A549 (cell line): ENCODE results near the gene TFCP2L1. TPM values are rescaled to one million over a fixed set of nuclear protein-coding genes. Genes with fewer than 3 reads are reported as not detected.
"Not testable (repeated sequence)": the region's sequence is repeated elsewhere in the genome, so short reads cannot be mapped to it uniquely, and the experiment has no call there.

Experiments
- ATAC-seq, 2 experiments: fragments of 200-7000 bp in 1 of 2; fragments of >200 bp in 1 of 2; cut with Nextera tagmentation in 1 of 2; cut with Tn5 transposase in 1 of 2; 3 replicates each; pipeline versions ENCODE4 v1.8.0 to v1.9.1; 2018 to 2020; ENCODE audit warnings: mild to moderate bottlenecking in 1 of 2, moderate library complexity in 1 of 2
- CTCF ChIA-PET: fragments of 300-600 bp; sonication (Branson Sonifier 250); formaldehyde crosslinking; extraction: SDS; loops from one replicate; lab custom pipeline; 2021; ENCODE audit warnings: antibody characterized with exemption, inconsistent platforms; lab: Yijun Ruan, JAX
- POLR2A ChIA-PET: fragments of 350-600 bp; formaldehyde crosslinking; extraction: SDS; loops from one replicate; lab custom pipeline; 2021; ENCODE audit warnings: antibody characterized with exemption, inconsistent platforms; lab: Yijun Ruan, JAX
- DNase-seq, 2 experiments: peaks; one replicate each; pipeline versions ENCODE4 v3.0.0 to v3.0.0-alpha.2; 2011 to 2016; ENCODE audit warnings: low read depth in 1 of 2, low spot score in 1 of 2
- FAIRE-seq: peaks from 2 replicates; lab custom pipeline; 2011; peaks lifted over from hg19 to GRCh38; lab: Jason Lieb, UNC
- H3K27ac ChIP-seq, 2 experiments: fragments of >200 bp; sonication (Bioruptor Twin); formaldehyde crosslinking; 3 replicates each; pipeline ENCODE4 v1.5.1; 2016 to 2017
- H3K4me1 ChIP-seq: fragments of >200 bp; sonication (Bioruptor Twin); formaldehyde crosslinking; 3 replicates; pipeline ENCODE4 v1.6.1; 2016
- H3K4me2 ChIP-seq: fragments of >200 bp; sonication (Bioruptor Twin); formaldehyde crosslinking; 3 replicates; pipeline ENCODE4 v1.6.1; 2016
- H3K4me3 ChIP-seq: fragments of >200 bp; sonication (Bioruptor Twin); formaldehyde crosslinking; 3 replicates; pipeline ENCODE4 v1.5.1; 2016
- H3K9me3 ChIP-seq: fragments of >200 bp; sonication (Bioruptor Twin); formaldehyde crosslinking; 3 replicates; pipeline ENCODE4 v1.6.1; 2016
- BHLHE40 ChIP-seq: IDR thresholded peaks from 2 replicates; pipeline ENCODE4 v1.6.1; 2012; ENCODE audit warnings: low read depth, low read length, inconsistent platforms
- CBX2 ChIP-seq: fragments of 200-600 bp; sonication (generic); IDR thresholded peaks from 2 replicates; pipeline ENCODE4 v1.6.1; 2016; ENCODE audit warnings: low read depth, mild to moderate bottlenecking, borderline replicate concordance
- CEBPB ChIP-seq, 2 experiments: fragments of >200 bp in 1 of 2; sonication (Bioruptor Twin) in 1 of 2; formaldehyde crosslinking in 1 of 2; IDR thresholded peaks; 2 replicates each; pipeline ENCODE4 v1.6.1; 2012 to 2016
- EHMT2 ChIP-seq: fragments of 200-600 bp; sonication (generic); IDR thresholded peaks from 2 replicates; pipeline ENCODE4 v1.6.1; 2016; ENCODE audit warnings: antibody characterized with exemption, low read depth, mild to moderate bottlenecking, moderate library complexity
- HES2 ChIP-seq: fragments of >200 bp; sonication (Bioruptor Twin); formaldehyde crosslinking; IDR thresholded peaks from 2 replicates; pipeline ENCODE4 v1.6.1; 2016
- HEYL ChIP-seq: fragments of 250-450 bp; sonication (Bioruptor Pico); IDR thresholded peaks from 2 replicates; pipeline ENCODE4 v1.8.0; 2021; ENCODE audit warnings: mild to moderate bottlenecking, moderate library complexity
- HOXA7 ChIP-seq: fragments of 250-450 bp; sonication (Bioruptor Pico); IDR thresholded peaks from 2 replicates; pipeline ENCODE4 v1.5.0; 2020; ENCODE audit warnings: mild to moderate bottlenecking, moderate library complexity
- HOXB13 ChIP-seq: fragments of 250-450 bp; sonication (Bioruptor Pico); IDR thresholded peaks from 2 replicates; pipeline ENCODE4 v1.5.0; 2020; ENCODE audit warnings: low read depth, mild to moderate bottlenecking, moderate library complexity
- HOXB5 ChIP-seq: fragments of 250-450 bp; sonication (Bioruptor Pico); IDR thresholded peaks from 2 replicates; pipeline ENCODE4 v1.5.0; 2020; ENCODE audit warnings: mild to moderate bottlenecking, moderate library complexity
- JUN ChIP-seq, 2 experiments: fragments of >200 bp; sonication (Bioruptor Twin); formaldehyde crosslinking; IDR thresholded peaks; 2 replicates in 1 of 2; 3 replicates in 1 of 2; pipeline ENCODE4 v1.6.1; 2016 to 2017
- NPAS2 ChIP-seq: fragments of 250-450 bp; sonication (Bioruptor Pico); IDR thresholded peaks from 2 replicates; pipeline ENCODE4 v1.8.0; 2022; ENCODE audit warnings: mild to moderate bottlenecking, moderate library complexity, borderline replicate concordance
- PBX3 ChIP-seq: IDR thresholded peaks from 2 replicates; pipeline ENCODE4 v1.6.1; 2012
- PHF8 ChIP-seq: fragments of 200-600 bp; sonication (generic); IDR thresholded peaks from 2 replicates; pipeline ENCODE4 v1.6.1; 2016; ENCODE audit warnings: low read depth, mild to moderate bottlenecking, antibody characterized with exemption, moderate library complexity, borderline replicate concordance
- POLR2A ChIP-seq: IDR thresholded peaks from 2 replicates; pipeline ENCODE4 v1.6.1; 2012; ENCODE audit warnings: mild to moderate bottlenecking, low read length
- RAD21 ChIP-seq, 2 experiments: fragments of >200 bp in 1 of 2; sonication (Bioruptor Twin) in 1 of 2; formaldehyde crosslinking in 1 of 2; IDR thresholded peaks in 1 of 2; conservative IDR thresholded peaks in 1 of 2; 2 replicates in 1 of 2; 3 replicates in 1 of 2; pipeline ENCODE4 v1.6.1; 2012 to 2018; ENCODE audit warnings: inconsistent platforms in 1 of 2
- RFX5 ChIP-seq: fragments of 450-650 bp; IDR thresholded peaks from 2 replicates; pipeline ENCODE4 v1.7.1; 2014; ENCODE audit warnings: antibody characterized with exemption, mild to moderate bottlenecking, moderate library complexity
- RNF2 ChIP-seq: fragments of 200-600 bp; sonication (generic); IDR thresholded peaks from 2 replicates; pipeline ENCODE4 v1.6.1; 2016; ENCODE audit warnings: low read depth, mild to moderate bottlenecking, antibody characterized with exemption, moderate library complexity, borderline replicate concordance
- SMC3 ChIP-seq: fragments of >200 bp; sonication (Bioruptor Twin); formaldehyde crosslinking; IDR thresholded peaks from 3 replicates; pipeline ENCODE4 v1.6.1; 2018; ENCODE audit warnings: inconsistent platforms
- TP53 ChIP-seq: fragments of 250-450 bp; sonication (Bioruptor Pico); IDR thresholded peaks from 2 replicates; pipeline ENCODE4 v1.5.0; 2021; ENCODE audit warnings: mild to moderate bottlenecking, moderate library complexity
- ZC3H11A ChIP-seq: fragments of 450-650 bp; IDR thresholded peaks from 2 replicates; pipeline ENCODE4 v1.6.1; 2014; ENCODE audit warnings: antibody characterized with exemption, mild to moderate bottlenecking
- ZSCAN20 ChIP-seq: fragments of 250-450 bp; sonication (Bioruptor Pico); IDR thresholded peaks from 2 replicates; pipeline ENCODE4 v1.8.0; 2022; ENCODE audit warnings: mild to moderate bottlenecking, moderate library complexity
- WGBS: methylation state at CpG from one replicate; pipeline ENCODE4 v1.1.6; 2017; ENCODE audit errors: missing lambda C conversion rate; 5-methylcytosine and 5-hydroxymethylcytosine counted together
- polyA plus RNA-seq, 4 experiments: library from polyadenylated mRNA; depleted of rRNA in 3 of 4; stranded (reverse); fragments of >200 nt; fragmentation: RNase III in 1 of 4; extraction: RNeasy Plus Mini Kit Qiagen cat#74134 plus additional on column Dnase treatment in 1 of 4; gene quantifications; 2 replicates in 3 of 4; 3 replicates in 1 of 4; pipeline ENCODE4 v1.2.3, GENCODE V29; 2011 to 2017

The TFCP2L1 gene
- polyA plus RNA-seq, 2 of the 4 experiments (the other 2 are of a cell fraction): 1.3 to 3.1 TPM

GRCh38 chr2:121273116-121273515 lies 11.9 kb downstream of the TFCP2L1 start (continued):
- no peak for TF ChIP-seq HES2
- no peak for TF ChIP-seq HOXA7
- TF ChIP-seq CEBPB (IDR thresholded peaks at IDR 0.05): no peak
- no peak for TF ChIP-seq SMC3
- no peak for TF ChIP-seq NPAS2 (CRISPR knock-in tag)

GRCh38 chr2:121272596-121272995 lies 12.4 kb downstream of the TFCP2L1 start:
- peaks cover 6% of the 10 kb centered on the region; the same call in 1 of the 3 replicates for H3K4me1 ChIP-seq
- TF ChIP-seq HEYL (no peak), EHMT2 (no peak), PHF8 (no peak), HOXB5 (no peak), HOXB13 (CRISPR knock-in tag) (no peak), RNF2 (no peak), CBX2 (no peak), POLR2A (no peak)
- ChIA-PET CTCF (interaction anchor here (1.4 kb wide), 1 partner anchor 8 kb away, joined by 3 read pairs; no protein-coding TSS in a partner anchor), POLR2A (no interaction called here)
- DNase-seq: no peak
- 88% methylated on average over 3 of the region's 3 CpGs for WGBS
- H3K4me3 ChIP-seq: no peak overlapping the region
- no peak for FAIRE-seq
- no peaks in the 10 kb centered on the region for H3K9me3 ChIP-seq
- no peak overlapping the region for H3K4me2 ChIP-seq
- H3K27ac ChIP-seq: no peak overlapping the region
- ATAC-seq: no peak

- ATAC-seq, FAIRE-seq, H3K4me2 ChIP-seq, H3K9me3 ChIP-seq, H3K4me1 ChIP-seq, H3K4me3 ChIP-seq, POLR2A ChIA-PET, CTCF ChIA-PET, H3K27ac ChIP-seq, DNase-seq: not testable (repeated sequence)
- 83% methylated on average over 7 of the region's 7 CpGs for WGBS
Measured at GRCh38 chr2:121269436-121269835, 15.6 kb downstream of the TFCP2L1 start.

GRCh38 chr2:121266543-121267106 lies 18.4 kb downstream of the TFCP2L1 start:
- CTCF ChIA-PET: interaction anchor here (1.1 kb wide), 1 partner anchor 179 kb away, joined by 3 read pairs; no protein-coding TSS in a partner anchor

GRCh38 chr2:121263996-121264715 lies 20.8 kb downstream of the TFCP2L1 start:
- FAIRE-seq: no peak

More at GRCh38 chr2:121266543-121267106, 18.4 kb downstream of the TFCP2L1 start:
- 73% methylated on average over 6 of the region's 6 CpGs for WGBS
- Histone ChIP-seq H3K4me1 (no peaks in the 10 kb centered on the region), H3K27ac (no peak overlapping the region), H3K4me2 (no peak overlapping the region), H3K4me3 (no peak overlapping the region), H3K9me3 (no peaks in the 10 kb centered on the region)
- peak; percentile 67 for TF ChIP-seq ZC3H11A
- no peak for TF ChIP-seq JUN (IDR thresholded peaks at IDR 0.05)
- POLR2A ChIA-PET: no interaction called here
- FAIRE-seq (no peak), DNase-seq (no peak), ATAC-seq (no peak)

More at GRCh38 chr2:121263996-121264715, 20.8 kb downstream of the TFCP2L1 start:
- no peak for DNase-seq
- H3K4me3 ChIP-seq: no peak overlapping the region
- no peak overlapping the region for H3K4me2 ChIP-seq
- H3K27ac ChIP-seq: no peak overlapping the region
- WGBS: 77% methylated on average over 9 of the region's 9 CpGs
- ATAC-seq: peak; percentile 66 to 82; a peak in 5 of 6 replicates
- TF ChIP-seq RAD21 (conservative IDR thresholded peaks at IDR 0.05 in 1 of 2, IDR thresholded peaks at IDR 0.05 in 1 of 2): no peak
- no peak for TF ChIP-seq PBX3
- TF ChIP-seq SMC3: no peak
- TF ChIP-seq ZSCAN20 (CRISPR knock-in tag): no peak
- no peak for TF ChIP-seq HOXB13 (CRISPR knock-in tag)
- no peak for TF ChIP-seq ZC3H11A
- no peak for TF ChIP-seq TP53 (CRISPR knock-in tag)
- no peak for TF ChIP-seq NPAS2 (CRISPR knock-in tag)
- no peak for TF ChIP-seq RFX5
- no peak for TF ChIP-seq BHLHE40
- ChIA-PET CTCF (no interaction called here), POLR2A (no interaction called here)
- H3K4me1 ChIP-seq: no peaks in the 10 kb centered on the region
- H3K9me3 ChIP-seq: no peaks in the 10 kb centered on the region
